NCI-H446 (cell line): ENCODE measurements around the gene ENOX1.

ENCODE experiments used
- DNase-seq, 2 experiments: peaks; one replicate each; lab custom pipeline; 2025; lab: John Stamatoyannopoulos, UW

Gene ENOX1

DNA sequence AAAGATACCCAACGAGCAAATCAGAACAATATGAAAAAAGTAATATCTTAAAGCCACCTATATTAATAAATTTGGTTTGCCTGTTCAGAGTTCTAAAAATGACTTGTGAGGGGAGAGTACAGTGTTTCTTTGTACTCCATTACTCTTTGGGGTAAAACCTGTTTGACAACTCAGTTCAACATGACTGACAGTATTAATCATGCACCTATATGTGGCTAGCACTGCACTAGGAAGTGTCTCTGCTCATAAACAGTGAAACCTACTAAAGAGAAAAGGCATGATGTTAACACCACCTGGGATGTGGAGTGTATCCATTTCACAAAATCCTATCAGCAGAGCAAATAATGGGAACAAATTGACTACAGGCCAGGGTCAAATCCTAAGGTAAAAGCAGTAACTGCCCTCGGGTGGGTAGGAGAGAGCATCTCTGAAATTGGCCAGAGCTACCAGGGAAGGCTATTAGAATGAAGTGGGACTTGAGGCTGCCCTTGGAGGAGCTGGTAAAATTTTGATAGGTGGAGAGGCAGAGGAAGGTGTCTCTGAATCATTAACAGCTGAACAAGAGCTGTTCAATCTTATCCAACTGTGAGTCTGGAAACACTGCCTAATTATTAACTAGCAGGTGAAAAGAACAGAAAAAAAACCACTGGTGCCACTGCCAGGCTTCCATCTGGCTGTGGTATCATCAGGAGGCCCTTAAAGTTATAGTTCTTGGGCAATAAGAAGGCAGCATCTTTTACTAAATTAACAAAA lies 398.3 kb downstream of the ENOX1 start:
- peak in 1 of 2 experiments; percentile 31 for DNase-seq

DNA sequence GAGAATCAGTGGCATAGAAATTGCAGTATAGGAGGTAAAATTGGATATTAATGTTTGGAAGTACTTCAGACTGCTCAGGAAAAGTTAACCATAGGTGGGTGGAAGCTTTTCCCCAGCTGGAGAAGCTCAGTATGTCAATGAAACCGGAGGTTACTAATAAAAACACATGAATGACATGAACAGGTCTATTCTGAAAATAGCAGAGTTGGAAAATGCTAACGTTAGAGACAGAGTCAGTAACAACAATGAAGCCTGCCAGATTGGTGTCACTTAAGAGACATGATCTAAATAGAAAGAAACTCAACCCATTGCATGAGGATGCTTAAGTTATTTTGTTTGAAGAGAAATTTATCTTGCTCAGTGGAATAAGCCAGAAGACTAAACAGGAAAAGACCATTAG lies 398.9 kb downstream of the ENOX1 start:
- DNase-seq: peak in 1 of 2 experiments; percentile 7

DNA sequence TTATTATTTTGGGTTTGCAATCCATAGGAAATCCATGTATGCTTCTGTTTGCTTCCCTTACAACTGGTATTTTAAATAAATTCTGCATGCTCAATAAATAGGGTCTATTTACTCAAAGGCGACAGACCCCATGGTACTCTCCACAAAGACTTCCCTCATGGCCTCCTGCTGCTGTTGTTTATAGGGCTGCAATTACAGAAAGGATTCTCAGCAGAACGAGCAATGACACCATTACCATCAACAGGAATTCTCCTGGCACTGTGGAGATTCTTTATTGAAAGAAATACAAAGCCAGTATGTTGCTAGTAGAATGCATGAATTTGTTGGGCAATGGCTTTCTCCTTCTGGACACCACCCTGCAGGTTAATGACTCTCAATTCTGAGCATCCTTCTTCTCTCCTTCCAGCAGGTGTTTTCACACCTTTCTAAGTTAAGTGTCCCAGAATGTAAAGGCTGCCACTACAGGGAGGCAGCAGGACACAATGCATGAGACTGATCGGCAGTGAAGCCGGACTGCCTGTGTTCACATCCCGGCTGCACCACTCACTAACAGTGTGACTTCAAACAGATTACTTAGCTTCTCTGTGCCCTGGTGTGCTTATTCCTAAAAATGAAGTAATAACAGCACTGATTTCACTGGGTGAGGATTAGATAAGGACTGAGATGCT lies 403.1 kb downstream of the ENOX1 start:
- no peak for DNase-seq

DNA sequence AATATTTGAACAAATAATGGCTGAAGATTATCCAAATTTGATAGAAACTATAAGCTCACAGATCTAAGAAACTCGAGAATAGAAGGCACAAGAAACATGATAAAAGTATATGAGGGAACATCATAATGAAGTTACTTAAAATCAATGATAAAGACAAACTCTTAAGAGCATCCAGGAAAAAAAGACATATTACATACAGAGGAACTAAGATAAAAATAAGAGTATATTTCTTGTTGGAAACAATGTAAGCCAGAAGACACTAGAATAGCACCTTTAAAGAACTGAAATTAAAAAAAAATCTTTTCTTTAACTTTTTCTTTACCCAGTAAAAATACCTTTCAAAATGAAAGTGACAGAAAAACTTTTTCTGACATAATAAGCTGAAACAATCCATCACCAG lies 407.0 kb downstream of the ENOX1 start:
- no peak for DNase-seq

DNA sequence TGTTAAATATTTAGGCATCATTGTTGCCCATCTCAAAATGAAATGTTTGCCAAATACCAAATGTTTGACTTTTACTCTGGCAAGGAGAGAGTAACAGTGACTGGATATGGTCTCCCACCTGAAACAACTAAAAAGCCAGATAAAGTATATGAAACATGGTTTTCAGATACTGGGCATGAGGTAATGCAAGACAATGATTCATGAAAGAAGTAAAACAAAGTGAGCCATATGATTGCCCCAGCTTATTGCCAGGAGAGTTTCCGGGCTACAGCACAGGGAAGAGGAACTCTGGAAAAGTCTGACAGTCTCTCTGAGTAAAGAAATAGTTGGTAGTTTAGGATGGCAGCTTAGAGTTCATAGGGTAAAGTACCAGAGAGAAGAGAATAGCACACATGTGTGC lies 408.8 kb downstream of the ENOX1 start:
- DNase-seq: peak in 1 of 2 experiments; percentile 69

DNA sequence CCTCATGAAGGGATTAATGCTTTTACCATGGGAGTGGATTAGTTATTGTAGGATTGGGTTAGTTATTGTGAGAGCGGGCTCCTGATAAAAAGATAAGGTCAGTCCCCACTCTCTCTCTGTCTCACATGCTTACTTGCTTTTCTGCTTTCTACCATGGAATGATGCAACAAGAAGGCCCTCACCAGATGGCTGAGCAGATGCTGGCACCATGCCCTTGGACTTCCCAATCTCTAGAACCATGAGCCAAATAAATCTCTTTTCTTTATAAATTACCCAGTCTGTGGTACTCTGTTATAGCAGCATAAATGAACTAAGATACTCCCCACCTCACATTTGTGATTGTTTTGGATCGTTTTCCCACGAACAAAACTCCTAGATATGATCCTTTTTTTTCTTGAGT lies 409.6 kb downstream of the ENOX1 start:
- DNase-seq: peak; percentile 84 to 93

DNA sequence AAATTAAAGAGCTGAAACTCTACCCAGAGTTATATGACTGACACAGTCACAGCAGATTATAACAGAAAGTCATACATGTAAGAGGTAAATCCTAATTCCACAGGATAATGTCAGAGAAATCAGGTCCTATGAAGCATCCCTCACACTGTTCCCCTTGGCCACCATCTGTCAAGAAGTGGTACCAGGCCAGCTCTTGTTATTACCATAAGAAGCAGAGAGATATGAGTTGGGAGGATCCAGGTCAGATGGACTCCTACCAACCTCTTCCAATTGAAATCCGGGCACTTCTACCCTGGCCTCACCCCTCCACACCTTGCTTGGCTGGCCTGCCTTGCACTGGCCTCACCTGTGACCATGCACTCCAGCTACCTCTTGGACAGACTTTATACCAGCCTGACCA lies 410.2 kb downstream of the ENOX1 start:
- DNase-seq: peak in 1 of 2 experiments; percentile 38

DNA sequence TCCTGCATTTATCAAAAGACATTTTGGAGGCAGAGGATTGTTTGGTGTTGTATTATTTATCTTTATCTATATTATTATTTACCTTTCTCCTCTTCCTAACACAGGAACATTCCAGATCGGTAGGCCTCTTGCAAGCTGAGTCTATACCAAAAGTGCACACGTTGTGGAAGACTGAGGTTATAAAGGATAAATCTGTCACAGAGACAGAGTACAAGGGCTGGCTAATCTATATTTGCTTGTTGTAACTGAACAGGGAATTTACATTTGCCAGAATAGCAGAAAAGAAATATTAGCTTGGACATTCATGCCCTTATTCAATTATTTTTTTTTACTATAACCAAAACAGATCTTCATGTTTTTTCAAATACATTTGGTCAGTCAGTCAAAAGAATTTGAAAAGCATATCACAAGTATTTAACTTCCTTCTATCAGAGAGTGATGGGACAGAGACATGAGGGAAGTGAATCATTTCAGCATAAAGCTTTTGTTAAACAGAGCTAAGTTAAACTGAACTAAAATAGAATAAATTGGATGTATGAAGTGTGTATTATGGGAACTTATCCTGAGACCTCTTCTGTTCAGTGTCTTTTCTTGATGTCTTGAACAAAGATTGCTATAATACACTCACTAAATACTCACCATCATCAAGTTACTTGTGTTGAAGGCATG lies 410.8 kb downstream of the ENOX1 start:
- no peak for DNase-seq

DNA sequence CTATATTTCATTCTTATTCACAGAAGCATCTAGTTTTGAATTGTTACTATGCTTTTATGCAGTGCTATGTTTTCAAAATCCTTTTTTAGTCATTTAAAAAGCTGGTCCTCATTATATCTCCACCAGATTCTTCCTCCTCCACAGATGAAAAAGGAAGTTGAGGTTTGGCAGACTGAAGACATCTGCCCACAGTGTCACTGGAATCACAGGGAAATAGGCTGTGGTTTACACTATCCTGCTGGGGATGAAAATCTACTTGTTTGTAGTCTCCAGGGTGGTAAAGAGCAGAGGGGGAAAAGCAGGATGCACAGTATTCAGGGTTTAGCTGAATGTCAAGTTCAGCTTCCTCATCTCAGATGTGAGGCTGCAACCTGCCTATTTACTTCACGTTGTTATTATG lies 412.2 kb downstream of the ENOX1 start:
- no peak for DNase-seq

DNA sequence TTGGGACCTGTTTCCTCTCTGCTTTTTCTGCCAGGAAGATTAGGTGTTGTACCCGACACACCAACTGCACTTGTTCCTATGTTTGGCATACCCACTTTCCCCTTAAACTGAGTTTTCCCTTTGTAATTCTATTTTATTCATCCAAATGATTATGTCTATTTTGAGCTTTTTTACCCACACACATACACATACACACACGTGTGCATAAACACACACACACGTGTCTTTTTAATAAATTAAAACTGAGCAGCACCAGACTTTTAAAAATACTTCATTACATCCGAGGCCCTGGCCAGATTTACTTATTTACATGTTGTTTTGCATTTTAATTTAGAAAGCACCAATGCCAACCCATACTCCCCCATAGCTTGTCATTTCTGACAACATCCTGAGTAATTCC lies 413.4 kb downstream of the ENOX1 start:
- DNase-seq: no peak

DNA sequence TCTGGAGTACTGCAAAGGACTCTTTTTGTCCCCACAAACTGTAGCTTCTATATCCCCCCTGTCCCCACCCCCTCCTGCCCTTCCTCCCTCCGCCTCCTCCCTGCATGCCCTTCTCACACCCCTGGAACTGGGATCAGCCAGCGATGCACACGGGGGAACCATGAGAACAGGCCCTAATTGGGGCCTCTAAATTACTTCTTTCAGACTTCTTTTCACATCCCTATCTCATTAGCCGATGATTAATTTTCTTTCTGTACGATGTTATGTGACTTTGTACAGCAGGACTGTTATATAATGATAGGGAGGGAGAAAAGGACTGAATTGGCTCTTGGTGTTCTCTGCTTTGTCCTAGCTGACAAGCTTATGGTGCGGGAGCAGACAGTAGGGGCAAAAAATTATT lies 415.9 kb downstream of the ENOX1 start:
- no peak for DNase-seq

DNA sequence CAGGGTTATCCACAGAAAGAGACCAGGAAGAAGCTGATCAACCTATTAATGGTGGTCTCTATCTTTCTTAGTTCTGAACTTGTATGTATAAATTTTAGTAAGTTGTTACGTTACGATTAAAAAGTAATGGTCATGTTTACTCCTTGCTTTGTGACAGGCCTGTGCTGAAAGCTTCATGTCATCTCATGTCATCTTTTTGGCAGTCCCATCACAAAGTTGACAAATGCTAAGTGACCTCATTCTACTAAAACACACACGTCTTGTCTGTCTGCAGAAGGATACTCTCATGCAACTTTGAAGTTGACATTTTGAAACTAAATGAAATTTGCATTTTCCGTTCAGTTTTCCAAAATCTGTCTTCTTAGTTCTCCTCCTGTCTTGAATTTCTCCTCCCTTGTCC lies 417.5 kb downstream of the ENOX1 start:
- DNase-seq: no peak

DNA sequence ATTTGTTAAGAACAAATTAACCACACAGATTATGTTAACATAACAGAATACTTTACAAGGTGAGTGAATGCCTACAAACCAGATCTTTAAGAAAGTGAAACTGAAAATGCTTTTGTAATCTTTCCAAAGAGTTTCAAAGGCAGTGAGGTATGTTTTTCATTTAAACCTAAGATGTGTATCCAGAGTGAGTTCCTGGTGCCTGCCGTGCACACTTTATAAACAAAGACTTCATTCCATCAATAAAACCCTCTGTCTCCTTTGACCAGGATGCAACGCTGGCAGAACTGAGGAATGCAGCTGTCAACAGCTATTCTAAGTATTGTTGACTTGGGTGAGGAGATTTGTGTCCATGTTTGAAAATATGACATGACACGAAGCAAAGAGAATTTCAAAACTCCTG lies 418.8 kb downstream of the ENOX1 start:
- no peak for DNase-seq

DNA sequence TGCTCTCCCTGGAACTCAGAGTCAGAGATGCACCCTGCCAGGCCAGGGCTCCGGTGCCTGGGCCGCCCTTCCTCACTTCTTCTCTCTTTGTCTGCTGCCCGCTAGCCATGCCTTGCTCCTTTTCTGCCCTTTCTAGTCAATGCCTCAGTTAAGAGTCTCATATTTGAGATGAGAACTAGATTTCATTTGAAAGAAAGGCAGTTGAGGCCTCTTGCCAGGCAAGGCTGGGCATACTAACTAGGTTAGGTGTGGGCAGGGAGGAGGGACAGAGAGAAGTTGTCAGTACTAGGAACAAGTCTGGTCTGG lies 421.8 kb downstream of the ENOX1 start:
- no peak for DNase-seq

DNA sequence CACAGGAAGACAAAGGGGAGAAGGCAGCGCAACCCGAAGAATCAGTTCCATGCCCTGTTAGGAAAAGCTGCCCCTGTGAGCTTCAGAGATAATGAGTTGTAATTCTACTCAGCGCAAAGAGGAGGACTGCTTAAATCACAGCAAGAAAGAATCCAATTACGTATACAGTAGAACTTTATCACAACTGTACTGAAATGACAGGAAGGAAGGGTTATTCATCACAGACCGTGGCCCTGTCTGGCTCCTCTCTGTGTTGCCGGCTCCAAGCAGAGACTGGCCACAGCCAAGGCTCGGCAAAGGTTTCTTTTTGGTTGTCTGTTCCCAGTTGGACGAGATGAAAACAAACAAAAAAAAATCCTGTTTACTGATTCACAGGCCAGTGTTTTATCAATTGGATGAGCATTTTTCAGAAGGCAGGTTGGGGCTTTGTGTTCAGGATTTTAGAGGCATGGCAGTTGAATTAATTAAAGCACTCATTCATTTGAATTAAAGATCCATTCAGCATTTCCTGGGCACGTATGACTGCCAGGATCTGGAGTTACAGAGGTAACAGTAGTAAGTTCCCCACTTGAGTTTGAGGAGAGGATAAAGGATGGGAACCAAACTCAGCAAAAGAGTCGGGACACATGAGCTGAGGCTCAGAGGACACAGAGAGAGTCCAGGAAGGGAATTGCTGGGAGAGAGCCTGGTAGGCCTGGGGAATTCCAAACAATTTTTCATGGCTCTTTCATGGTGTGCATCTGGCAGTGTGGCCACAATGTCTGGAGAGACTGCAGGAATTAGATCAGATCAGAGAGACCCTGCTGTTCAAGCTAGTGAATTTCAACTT lies 422.3 kb downstream of the ENOX1 start:
- peak; percentile 14 to 53 for DNase-seq

DNA sequence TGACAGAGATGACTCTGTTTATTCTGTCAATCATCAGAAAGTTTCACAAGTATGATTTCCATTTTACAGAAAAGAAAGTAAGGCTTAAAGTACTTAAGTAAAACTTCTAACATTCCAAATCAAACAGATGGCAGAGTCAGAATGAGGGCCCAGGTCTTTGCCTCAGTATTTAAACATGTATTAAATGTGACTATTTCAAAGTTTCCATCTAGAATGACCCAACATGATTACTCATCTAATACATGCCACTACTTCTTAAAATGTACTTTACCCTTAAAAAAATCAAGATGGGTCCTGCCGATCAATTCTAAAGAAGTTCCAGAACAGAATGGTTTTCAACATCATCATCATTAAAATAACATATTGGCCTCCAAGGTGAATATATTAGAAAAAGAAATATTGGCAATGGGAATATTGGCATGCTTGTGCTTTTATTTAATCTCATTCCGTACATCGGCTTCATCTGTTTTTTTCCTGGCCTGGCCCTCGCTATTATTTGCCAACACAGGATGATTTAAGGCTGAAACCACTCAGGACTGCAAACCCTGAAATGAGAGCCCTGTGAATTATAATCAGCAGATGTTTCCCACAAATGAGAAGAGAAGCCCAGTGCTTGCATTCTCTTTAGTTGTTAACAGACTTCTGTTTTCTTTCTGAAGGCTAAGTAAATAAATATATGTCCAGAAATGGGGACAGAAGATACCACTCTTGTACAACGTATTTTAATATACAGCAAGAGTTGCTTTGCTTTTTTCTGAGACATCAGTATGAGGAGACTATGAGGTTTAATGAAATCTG lies 423.4 kb downstream of the ENOX1 start:
- DNase-seq: peak; percentile 55 to 70

DNA sequence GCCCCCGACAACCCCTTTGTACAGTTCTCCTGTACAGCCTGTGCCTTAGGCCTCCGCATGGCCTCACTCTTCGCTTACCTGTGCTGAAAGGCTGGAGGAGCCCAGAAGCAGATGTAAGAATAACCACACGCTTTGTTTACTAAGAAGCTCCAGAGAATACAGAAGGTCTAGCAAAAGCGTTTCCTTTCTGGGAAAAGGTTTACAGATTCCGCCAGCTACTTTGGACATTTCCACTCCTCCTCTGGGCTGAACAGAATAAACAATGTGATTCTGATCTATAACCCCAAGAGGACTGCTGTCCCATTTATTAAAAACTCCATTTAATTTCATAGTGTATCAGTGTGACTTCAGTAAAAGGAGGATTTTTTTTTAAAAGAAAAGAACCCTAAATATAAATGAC lies 424.2 kb downstream of the ENOX1 start:
- no peak for DNase-seq

DNA sequence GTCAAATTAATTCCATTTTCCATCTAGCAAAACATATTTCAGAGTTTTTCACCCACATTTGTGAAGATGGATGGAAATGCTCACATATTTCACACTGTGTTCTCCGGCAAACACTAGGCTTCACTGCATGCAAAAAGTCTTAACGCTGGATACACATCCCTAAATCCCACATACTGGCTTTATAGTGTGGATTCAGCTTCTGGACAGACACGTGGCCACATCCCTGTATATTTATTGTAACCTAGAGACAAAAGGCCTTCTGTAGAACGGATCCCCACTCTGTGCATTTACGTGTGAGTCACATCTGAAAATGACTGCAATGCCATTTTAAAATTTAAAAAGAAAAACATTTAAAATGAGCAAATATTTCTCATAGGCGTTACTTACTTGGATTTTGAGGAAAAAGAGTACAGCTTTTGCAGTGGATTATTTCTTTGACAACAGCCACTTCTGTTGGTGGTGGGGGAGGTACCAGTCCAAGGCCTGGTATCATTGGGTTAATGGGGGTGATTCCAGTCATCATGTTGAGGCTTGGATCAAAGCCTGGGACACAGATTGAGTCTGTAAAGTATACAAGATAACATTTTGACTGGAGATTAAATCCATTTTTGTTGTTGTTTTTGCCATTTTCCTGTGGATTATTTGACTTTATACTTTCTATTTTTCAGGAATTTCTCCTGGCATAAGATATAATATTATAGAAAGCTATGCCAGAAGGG lies 425.7 kb downstream of the ENOX1 start:
- no peak for DNase-seq

DNA sequence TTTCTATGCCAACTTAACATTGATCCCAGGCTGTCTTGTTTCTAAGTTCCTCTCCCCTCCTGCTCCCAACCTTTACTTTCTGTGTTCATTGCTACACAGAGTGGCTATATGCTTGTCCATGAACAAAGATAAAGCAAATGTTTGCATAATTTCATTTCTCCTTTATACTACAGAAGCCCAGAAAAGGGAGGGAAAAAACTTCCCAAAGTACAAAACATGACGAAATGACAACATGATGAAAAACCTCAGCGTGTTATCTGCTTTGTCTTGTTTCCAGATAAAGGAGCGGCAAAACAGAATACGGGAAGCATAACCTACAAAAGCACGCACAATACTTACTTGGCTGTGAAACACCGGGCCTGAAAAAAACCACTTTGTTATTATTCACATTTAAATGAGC lies 426.6 kb downstream of the ENOX1 start:
- DNase-seq: no peak

DNA sequence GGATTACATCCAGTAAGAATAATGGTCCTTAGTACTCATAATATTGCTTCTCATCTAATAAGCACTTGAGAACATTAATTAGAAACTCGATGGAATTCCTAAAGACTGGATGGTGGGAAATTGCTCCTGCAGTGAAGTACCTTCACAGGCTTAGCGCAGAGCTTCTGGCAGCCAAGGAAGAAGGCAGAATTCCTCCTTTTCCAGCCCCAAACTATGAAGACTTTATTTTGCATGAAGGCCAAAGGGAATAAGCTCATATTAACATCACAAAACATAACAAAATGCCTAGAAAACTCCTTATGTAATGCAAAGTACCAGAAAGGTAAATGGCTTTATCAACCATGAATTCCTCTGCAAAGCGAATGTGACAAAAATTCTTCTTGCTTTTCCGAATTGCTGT lies 427.2 kb downstream of the ENOX1 start:
- DNase-seq: no peak

DNA sequence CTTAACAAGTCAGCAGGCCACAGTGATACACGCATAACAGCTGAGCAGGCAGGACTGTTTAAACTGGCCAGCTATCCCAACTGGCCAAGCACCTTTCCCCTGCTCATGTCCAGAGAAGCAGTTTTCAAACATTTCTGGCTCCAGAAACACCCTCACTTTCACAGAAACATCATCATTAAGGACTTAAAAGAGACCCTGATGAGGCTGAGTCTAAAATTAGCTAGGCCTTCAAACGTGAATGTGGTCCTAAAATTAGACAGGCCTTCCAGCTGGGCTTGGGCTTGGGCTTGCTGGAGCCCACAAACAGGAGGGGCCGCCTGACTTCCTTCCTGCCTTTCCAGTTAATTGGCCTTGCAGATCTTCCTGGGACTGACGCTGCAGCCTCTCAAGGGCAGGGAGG lies 429.2 kb downstream of the ENOX1 start:
- DNase-seq: no peak
